GM12873 (cell line): Measurements from ENCODE around the gene MAG.

Experiments used
- TF ChIP-seq, protein P1 (sequence below): IDR thresholded peaks from 2 replicates; pipeline ENCODE4 v1.5.1; 2012; ENCODE audit warnings: low read depth, mild to moderate bottlenecking, moderate library complexity, low read length, control low read depth; ENCODE audit not compliant: insufficient read depth; ENCODE audit errors: missing control alignments

MAG gene

DNA sequence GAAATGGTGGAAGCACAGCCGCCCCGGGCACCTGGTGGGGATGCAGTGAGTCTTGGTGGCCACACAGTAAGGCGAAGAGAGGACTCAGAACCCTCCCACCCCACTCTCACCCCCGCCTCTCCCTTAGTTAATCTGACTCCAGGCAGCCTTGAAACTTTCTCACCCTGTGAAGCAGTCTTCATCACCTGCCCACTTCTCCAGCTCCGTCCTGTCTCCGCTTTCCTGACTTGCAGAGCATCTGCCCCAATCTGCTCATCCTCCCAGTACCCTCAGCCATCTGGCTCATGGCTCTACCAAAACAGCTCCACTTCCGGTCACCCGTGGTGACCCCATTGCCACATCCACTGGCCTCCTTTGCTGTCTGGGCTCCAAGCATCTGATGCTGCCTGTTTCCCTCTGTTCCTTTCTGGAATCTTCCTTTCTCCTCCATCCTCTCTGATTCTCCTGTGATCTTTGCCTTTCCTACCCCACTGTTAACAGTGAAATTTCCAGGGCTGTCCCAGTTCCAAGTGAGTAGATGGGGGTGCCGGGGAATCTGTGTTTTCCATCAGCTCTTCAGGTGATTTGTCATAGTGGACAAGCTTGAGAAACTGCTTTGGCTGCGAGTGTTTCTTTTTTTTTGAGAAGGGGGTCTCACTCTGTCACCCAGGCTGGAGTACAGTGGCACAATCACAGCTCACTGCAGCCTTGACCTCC, 18.9 kb upstream of the MAG start:
- TF ChIP-seq, protein P1, sequence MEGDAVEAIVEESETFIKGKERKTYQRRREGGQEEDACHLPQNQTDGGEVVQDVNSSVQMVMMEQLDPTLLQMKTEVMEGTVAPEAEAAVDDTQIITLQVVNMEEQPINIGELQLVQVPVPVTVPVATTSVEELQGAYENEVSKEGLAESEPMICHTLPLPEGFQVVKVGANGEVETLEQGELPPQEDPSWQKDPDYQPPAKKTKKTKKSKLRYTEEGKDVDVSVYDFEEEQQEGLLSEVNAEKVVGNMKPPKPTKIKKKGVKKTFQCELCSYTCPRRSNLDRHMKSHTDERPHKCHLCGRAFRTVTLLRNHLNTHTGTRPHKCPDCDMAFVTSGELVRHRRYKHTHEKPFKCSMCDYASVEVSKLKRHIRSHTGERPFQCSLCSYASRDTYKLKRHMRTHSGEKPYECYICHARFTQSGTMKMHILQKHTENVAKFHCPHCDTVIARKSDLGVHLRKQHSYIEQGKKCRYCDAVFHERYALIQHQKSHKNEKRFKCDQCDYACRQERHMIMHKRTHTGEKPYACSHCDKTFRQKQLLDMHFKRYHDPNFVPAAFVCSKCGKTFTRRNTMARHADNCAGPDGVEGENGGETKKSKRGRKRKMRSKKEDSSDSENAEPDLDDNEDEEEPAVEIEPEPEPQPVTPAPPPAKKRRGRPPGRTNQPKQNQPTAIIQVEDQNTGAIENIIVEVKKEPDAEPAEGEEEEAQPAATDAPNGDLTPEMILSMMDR = no peak

DNA sequence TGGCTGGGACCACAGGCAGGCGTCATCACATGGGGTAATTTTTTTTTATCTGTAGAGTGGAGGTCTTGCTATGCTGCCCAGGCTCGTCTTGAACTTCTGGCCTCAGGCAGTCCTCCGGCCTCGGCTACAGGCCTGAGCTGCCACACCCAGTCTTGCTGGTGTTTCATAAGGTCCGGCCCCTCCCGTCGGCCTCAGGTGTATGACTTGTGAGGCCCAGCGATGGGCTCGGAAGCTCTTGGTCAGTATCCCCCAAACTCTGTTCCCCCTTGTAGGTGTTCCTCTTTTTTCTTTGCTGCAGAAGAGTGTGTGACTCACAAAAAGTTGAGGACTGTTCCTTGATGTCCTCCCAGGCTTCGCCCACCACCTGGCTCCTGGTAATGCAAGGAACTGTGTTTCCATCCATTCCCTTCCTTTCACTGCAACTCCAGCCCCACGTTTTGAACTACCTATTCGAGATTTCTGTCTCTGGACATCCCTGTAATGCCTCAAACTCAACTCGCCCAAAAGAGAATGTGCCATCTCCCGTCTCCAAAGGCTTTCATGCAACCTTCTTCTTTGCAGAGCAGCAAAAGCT, 18.2 kb upstream of the MAG start:
- TF ChIP-seq, protein P1 = no peak

DNA sequence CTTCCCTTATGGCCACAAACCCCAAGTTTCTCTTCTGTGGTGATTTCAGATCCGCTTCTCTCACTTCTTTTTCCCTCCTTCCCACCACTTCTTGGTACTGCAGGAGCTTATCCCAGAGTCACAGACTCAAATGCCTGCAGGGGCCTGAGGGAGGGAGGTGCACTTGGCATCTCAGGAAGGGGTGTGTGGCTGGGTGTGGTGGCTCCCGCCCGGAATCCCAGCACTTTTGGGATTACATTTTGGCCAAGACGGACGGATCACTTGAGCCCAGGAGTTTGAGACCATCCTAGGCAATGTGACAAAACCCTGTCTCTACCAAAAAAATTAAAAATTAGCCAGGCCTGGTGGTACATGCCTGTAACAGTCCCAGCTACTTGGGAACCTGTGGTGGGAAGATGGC, 17.6 kb upstream of the MAG start:
- TF ChIP-seq, protein P1 = no peak

DNA sequence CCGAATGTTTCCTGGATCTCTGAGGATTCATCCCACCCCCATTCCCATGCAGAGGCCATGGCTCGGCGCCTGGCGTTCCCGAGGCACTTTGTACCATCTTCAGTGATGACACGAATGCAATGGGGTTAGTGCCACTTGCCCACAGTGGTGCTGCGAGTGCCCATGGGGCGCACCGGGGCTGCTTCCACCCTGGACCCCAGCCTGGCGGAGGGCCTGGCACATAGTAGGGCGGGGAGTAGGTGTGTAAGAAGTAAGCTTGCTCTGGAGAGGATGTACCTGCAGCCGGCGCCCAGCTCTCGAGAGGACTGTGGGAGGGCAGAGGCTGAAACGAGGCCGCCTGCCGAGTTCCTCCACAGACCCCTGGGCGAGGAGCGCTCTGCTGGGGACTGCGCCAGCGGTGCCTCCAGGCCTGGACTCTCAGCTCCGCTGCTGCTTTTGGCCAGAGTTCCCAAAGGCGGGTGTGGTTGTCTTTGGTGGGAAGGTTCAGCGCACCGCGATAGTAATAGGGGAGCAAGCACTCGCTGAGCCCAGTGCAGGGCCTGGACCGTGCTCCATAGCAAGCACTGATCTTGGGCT, 15.2 kb upstream of the MAG start:
- TF ChIP-seq, protein P1 = no peak

DNA sequence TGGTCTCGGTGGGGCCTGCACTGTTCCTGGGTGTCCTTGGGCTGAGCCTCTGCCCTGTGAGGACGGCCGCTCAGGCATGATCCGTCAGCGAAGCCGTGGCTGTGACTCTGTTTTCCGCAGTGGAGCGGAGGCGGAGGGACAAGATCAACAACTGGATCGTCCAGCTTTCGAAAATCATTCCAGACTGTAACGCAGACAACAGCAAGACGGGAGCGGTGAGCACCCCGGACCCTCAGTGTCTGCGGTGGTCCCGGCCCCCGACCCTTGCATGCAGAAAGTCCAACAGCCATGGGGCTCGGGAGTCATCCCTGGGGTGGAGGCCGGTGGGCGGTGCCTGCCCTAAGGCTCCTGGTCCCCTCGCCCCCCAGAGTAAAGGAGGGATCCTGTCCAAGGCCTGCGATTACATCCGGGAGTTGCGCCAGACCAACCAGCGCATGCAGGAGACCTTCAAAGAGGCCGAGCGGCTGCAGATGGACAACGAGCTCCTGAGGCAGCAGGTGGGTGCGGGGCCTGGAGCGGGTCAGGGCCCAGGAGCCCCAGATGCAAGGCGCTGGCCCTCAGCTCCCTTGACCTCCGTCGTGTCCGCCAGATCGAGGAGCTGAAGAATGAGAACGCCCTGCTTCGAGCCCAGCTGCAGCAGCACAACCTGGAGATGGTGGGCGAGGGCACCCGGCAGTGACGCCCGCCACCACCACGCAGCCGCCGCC, 13.2 kb upstream of the MAG start:
- TF ChIP-seq, protein P1 = no peak

DNA sequence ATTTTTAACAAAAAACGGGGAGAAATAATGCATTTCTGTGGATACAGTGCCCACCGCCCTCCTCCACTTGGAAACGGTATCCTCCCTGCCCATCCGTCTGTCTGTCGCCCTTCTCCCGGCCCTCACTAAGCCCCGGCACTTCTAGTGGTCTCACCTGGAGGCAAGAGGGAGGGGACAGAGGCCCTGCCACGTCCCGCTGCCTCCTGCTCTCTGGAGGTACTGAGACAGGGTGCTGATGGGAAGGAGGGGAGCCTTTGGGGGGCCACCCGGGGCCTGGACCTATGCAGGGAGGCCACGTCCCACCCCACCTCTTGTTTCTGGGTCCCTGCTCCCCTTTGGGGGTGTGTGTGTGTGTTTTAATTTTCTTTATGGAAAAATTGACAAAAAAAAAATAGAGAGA, 12.6 kb upstream of the MAG start:
- TF ChIP-seq, protein P1 = no peak
